Measurements from ENCODE around the gene C11orf87. TPM values are rescaled to one million over a fixed set of nuclear protein-coding genes. Genes with fewer than 3 reads are reported as not detected.

The C11orf87 gene
- total and polyA plus RNA-seq, 8 donors: not detected

DNA sequence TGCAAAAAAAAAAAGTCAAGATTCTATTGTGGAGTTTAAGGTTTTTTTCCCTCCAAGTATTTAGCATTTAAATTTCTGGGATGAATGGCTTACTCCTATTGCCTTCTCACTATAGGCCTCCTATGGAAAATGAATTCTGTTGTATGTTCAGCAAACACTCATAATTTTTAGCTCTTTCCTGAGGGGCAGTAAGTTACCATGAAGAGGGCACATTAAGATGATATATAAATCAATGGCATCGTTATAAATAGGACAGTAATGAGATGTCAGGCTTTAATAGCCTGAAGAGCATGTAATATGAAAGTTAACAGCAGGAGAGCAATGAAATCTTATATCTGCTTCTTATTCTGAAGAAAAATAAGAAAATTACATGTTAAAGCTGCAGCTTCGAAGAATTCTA, 32.9 kb downstream of the C11orf87 start:
- no peaks in the 10 kb centered on the region for H3K27me3 ChIP-seq
- H3K27ac ChIP-seq: no peak overlapping the region
- WGBS, 2 donors: 34 to 40% methylated on average over 2 of the region's 2 CpGs
- H3K4me1 ChIP-seq: no peaks in the 10 kb centered on the region
- DNase-seq (no peak), FAIRE-seq (no peak), ATAC-seq (no peak)
- H3K36me3 ChIP-seq: no peaks in the 10 kb centered on the region
- H3K9me3 ChIP-seq: no peaks in the 10 kb centered on the region
- no peak overlapping the region for H3K4me3 ChIP-seq
- TF ChIP-seq, protein P1, sequence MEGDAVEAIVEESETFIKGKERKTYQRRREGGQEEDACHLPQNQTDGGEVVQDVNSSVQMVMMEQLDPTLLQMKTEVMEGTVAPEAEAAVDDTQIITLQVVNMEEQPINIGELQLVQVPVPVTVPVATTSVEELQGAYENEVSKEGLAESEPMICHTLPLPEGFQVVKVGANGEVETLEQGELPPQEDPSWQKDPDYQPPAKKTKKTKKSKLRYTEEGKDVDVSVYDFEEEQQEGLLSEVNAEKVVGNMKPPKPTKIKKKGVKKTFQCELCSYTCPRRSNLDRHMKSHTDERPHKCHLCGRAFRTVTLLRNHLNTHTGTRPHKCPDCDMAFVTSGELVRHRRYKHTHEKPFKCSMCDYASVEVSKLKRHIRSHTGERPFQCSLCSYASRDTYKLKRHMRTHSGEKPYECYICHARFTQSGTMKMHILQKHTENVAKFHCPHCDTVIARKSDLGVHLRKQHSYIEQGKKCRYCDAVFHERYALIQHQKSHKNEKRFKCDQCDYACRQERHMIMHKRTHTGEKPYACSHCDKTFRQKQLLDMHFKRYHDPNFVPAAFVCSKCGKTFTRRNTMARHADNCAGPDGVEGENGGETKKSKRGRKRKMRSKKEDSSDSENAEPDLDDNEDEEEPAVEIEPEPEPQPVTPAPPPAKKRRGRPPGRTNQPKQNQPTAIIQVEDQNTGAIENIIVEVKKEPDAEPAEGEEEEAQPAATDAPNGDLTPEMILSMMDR (IDR thresholded peaks at IDR 0.05): no peak
- intact Hi-C loops (cut with DNase I): no loop called here

Measured in pancreas (tissue), 10 donors.